GM19023 (cell line): ENCODE results near the gene MTX1.
"Not testable (repeated sequence)": the region's sequence is repeated elsewhere in the genome, so short reads cannot be mapped to it uniquely, and the experiment has no call there.

Experiments used
- ATAC-seq: cut with Tn5 transposase; IDR thresholded peaks from one replicate; pipeline ENCODE4 v1.9.1; 2021; ENCODE audit warnings: mild to moderate bottlenecking, moderate library complexity; ENCODE audit not compliant: unreplicated experiment

The MTX1 gene

DNA sequence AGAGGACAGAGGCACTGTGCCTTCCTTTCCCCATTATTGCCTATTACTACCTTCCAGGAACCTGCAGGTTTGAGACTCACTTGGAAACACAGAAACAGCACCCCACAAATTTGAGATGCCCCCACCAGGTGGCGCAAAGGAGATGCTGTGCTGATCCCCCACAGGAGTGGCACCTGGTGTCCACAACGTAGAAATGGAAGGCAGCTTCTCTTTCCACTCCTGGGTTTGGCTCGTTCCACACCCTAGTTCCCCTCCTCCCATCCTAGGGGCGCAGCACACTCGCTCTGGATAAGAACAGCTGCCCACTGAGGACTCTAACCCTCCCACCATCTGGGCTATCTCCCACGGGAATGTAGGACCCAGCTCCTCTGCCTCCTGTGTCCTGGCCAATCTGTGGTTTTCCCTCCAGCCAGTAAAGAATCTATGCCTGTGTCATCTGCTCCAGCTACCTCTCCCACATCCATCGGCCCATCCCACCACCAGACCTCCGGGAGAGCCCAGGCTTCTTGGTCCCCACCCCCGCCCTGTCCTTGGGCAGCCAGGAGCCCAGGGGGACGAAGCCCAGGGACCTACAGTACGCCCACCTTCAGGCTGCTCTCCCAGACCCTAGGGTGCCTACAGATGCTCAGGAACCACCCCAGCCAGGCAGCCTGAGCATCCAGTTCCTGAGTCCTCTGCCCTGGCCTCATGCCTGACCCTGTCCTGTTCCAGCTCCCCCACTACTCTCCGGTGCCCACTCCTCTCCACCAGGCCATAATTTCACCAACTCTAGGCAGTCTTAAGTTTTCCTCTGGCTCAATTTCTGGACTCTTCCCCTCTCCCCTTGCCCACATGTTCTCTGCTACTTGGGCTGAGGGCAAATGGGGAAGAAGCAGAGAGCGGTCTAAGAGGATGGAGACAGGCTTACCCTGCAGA is 1.3 kb upstream of the MTX1 start:
- no peak for ATAC-seq

DNA sequence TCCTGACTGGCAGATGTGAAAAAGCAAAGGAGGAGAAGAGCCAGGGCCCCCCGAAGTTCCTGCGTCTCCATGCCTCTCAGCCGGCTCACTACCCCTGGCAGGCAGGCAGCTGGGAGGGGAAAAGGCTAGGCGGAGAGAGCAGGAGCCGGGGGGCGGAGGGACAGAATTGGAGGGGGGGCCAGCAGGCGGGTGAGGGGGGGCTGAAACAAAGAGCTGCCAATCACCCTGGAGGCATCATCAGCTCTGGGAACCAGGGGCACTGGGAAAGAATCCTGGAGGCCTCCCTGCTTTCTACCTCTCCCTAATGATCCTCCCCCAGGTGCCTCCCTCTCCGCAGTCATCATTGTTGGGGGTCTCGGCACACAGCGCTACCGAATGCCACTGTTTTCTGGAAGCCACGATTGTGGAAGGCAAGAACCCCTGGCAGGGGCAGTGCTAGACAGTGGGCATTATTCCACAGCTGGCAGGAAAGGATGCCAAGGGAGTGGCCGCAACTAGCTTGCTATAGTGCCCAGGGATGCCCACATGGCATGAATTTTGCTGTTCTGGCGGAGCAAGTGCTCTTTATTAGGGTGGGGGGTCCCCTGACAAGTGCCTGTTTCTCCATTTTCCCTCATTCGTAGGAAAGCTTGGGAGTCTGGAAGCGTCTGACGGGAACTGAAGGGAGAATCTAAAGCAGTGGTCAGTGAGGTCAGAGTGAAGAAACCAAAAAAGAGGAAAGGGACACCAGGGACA is 522 bp upstream of the MTX1 start, which contains the start of gene THBS3:
Gene THBS3, minus strand, starts transcription at position 92 of the 735 bp plus-strand sequence. Its CDS starts 21 bp downstream, at position 71.
- no peak for ATAC-seq

DNA sequence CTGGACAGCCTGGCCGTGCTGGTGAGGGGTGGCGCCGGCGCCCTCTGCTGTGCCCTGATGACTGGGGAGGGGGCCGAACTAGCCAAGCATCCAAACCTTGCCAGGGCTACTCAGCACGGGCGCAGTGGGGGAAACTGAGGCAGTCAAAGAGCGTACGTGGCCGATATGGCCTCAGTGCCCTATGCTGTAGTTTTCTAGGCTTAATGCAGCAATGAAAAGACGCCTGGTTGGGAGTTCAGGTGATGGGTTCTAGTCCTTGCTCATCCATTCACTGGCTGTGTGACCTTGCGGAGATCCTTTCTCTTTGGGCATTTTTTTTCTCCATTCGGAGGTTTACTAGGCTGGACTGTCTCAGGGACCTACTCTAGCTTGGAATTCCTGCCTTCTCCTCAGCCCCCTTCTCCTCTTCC is 822 bp downstream of the MTX1 start:
- no peak for ATAC-seq

DNA sequence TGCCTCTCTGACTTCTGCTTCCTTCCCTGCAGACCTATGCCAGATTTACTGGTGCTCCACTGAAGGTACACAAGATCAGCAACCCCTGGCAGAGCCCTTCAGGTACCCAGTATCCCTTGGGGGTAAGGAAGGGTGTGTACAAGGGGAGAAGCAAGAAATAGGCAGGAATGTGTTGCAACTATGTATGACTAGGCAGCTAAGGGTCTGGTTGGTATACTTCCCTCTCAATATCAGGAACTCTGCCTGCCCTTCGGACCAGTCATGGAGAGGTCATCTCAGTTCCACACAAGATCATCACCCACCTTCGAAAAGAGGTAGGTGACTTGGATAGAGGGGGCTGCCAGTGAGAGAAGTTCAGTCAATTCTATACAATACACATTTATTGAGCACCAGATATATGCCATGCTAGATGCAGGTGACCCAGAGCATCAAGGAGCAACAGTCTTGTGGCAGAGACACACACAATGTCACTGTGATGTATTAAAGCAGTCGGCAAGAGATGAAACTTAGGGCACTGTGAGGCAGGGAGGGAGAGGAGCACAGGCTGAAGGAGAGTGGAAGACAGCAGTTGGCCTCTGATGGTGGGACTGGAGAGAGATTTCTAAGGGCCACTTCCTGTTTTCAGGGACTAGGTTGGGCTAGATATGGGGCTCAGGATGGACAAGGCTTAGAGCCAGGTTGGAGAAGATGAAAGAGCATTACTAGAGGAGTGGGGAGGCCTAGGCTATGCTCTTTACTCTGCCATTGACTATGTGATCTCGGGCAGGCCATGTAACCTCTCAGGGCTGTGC is 2.0 kb downstream of the MTX1 start:
- no peak for ATAC-seq

DNA sequence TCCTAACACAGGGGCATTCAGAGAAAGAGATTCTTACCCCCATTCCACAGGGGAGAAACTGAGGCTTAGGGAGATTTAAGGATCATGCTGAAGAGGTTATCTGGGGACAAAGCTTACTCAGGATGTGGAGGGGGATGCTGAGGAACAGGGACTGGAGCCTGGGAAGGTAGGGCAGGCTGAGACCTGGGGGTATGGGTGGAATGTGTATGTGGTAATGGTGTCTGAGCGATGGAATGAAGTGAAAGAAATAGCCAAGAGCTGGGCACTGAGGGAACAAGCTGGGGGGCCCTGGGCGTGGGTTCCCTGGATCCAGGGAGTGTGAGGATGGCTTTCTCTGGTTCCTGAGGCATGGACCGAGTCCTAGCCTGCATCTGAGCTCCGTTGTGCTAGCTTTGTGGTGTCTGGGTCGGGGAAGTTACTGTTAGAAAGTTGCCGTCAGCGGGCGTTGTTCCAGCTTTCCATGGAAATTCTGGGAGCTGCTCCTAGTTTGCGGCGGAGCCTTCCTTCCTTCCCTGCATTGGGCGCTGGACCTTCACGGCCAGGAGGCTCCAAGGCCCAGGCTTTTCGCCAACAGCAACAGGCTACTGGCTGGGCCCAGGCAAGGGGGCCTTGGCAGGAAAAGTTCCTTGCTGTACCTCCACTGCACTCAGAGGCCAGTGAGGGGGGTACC is 3.0 kb downstream of the MTX1 start:
- ATAC-seq, result not testable (repeated sequence)

DNA sequence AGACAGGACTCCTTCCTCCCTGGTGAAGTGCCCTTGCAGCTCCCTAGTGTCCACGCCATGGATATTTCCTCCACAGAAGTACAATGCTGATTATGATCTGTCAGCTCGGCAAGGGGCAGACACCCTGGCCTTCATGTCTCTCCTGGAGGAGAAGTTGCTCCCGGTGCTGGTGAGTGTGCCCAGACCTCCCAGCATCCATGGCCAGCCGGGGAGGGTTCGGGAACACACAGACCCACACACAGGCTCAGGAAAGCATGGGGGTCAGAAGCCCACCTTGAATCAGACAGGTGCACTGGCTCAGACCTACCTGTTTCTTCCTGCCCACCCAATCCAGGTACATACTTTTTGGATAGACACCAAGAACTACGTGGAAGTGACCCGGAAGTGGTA is 3.6 kb downstream of the MTX1 start:
- ATAC-seq, result not testable (repeated sequence)

DNA sequence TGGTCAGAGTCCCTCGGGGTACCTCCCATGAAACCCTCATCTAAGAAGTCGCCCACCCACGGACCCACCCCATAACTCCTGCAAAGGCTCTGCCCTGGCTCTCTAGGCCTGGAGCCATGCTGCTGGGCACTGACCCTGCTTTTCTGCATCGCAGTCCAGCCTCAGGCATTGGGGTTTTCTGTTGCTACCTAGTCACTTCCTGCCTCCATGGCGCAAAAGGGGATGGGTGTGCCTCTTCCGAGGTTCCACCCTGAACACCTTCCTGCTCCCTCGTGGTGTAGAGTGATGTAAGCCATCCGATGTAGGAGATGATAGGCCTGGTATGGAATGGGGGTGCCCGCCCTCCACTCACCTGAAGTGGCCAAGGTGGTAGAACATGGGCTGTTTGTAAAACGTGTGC is 6.2 kb downstream of the MTX1 start:
- not testable (repeated sequence) for ATAC-seq

DNA sequence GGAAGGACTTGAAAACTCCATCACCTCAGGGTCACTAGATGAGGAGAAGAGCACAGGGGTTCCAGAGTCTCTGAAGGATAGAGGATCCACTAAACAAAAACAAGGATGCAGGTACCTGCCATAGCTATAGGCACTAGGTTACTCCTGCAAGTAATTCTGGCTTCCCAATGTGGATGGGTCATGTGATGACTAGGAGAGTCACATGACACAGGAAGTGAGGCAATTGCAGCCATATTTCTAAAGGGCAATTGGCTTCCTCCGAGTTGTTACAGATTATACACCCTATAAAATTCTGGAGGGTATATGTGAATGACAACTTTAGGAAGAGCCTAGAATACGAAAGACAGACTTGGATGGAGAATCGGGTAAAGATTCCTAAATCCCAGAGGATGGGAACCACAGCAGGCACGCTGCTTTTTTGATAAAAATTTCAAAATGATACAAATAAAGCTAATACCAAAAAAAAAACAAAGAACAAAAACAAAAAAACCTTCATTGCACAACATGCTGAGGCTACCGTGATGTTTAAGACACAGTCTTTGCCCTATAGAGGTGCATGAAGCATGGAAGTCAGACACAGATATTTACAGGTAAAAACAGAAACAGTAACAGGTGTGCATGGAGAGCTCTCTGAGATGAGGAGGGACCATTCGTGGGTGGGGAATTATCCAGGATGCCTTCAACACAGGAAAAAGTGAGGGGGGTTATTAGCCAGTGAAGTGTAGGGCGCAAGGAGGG is 10.5 kb downstream of the MTX1 start:
- no peak for ATAC-seq

DNA sequence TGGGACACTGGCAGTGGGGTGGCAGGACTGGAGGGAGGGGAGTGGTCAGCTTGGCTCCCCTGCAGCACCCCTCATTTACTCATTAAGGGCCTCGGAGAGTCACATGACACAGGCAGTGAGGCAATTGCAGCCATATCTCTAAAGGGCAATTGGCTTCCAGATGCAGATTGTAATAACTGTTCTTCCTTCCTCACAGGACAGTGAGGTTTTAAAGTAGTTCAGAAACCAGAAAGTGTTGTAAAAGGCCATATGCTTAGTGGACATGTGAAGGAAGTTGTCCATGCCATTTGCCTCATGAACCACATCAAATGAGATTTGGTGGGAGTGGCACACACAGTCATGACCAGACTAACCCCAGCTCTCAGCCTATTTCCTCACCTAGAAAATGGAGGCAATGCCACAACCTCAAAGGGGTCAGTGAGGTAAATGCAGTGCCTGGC is 11.1 kb downstream of the MTX1 start:
- ATAC-seq, result no peak

DNA sequence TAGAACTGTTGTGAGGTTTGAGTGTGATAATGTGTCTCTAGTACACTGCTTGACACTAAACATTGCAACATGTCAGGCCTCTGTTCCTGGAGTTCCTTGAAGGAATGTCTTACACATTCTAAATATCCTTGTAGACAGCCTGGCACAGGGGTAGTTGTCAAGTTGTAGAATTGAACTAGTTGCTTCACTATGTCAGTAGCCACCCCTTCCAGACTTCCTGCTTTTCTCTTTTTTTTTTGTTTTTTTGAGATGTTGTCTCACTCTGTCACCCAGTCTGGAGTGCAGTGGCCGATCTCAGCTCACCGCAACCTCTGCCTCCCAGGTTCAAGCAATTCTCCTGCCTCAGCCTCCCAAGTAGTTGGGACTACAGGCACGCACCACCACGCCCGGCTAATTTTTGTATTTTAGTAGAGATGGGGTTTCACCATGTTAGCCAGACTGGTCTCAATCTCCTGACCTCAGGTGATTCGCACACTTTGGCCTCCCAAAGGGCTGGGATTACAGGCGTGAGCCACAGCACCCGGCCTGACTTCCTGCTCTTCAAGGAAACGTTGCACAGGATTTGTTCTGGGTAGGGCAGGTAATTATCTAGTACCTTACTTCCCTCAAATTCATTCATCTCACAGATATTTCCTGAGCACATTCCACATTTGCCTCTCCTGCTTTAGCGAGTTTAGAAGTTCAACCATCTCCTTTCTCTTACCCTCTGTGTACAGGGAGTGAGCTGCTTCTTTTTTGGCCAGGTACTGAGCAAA is 11.9 kb downstream of the MTX1 start:
- not testable (repeated sequence) for ATAC-seq

DNA sequence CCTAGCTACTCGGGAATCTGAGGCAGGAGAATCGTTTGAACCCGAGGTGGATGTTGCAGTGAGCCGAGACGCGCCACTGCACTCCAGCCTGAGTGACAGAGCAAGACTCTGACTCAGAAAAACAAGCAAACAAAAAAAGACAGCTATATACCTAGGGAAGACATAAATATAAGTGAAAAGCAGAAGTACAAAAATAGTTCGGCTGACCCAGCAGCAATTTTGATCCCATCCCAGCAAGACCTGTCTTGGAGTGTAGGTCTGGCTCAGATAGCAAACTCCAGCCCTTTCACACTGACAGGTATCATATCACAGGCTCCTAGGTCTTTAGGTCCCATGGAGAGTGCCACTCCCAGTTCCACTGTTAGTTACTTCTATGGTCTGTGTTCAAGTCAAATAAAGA is 14.6 kb downstream of the MTX1 start:
- no peak for ATAC-seq

DNA sequence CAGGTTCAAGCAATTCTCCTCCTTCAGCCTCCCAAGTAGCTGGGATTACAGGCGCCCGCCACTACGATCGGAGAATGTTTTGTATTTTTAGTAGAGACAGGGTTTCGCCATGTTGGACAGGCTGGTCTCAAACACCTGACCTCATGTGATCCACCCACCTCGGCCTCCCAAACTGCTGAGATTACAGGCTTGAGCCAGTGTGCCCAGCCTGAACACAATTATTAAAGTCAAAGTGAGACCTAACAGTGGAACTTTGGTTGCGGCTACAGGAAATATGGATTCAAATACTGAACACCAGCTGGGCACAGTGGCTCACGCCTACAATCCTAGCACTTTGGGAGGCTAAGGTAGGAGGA is 16.9 kb downstream of the MTX1 start:
- not testable (repeated sequence) for ATAC-seq

DNA sequence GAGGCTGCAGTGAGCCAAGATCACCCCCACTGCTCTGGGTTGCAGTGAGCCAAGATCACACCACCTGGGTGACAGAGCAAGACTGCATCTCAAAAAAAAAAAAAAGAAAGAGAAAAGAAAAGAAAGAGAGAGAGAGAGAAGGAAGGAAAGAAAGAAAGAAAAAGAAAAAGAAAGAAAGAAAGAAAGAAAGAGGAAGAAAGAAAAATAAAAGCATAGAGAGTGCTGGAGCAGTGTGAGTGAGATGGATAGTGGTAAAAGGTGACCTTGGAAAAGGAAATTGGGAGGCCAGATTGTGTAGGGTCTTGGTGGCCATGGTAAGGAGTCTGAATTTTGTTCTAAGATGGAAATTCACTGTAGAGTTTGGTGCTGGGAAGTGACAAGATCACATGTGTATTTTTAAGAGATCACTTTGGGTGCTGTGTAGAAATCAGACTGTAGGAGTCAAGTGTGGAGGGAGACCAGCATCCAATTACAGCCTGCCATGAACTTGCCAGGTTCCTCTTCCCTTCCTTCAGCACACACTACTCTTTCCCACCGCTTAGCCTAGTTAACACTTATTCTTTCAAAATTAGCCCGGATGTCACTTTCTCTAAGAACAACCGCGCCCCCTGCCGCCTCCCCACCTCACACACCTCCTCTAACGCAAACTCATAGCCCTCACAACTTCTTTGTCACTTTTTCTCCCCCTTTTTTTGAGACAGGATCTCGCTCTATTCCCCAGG is 17.9 kb downstream of the MTX1 start:
- no peak for ATAC-seq

DNA sequence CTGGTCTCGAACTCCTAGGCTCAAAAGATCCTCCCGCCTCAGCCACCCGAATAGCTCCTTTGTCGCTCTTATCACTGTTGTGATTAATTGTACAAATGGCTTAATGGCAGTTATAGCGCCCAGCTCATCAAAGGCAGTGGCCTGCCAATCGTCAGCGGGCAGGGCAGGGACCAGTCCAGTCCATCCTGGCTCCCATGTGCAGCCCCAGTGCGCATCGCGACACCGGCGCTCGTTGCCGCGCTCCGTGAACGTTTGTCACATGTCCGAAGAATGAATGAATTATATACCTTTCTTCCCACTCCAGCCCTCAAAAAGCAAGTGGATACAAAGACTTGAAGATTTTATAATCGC is 18.4 kb downstream of the MTX1 start:
- no peak for ATAC-seq

DNA sequence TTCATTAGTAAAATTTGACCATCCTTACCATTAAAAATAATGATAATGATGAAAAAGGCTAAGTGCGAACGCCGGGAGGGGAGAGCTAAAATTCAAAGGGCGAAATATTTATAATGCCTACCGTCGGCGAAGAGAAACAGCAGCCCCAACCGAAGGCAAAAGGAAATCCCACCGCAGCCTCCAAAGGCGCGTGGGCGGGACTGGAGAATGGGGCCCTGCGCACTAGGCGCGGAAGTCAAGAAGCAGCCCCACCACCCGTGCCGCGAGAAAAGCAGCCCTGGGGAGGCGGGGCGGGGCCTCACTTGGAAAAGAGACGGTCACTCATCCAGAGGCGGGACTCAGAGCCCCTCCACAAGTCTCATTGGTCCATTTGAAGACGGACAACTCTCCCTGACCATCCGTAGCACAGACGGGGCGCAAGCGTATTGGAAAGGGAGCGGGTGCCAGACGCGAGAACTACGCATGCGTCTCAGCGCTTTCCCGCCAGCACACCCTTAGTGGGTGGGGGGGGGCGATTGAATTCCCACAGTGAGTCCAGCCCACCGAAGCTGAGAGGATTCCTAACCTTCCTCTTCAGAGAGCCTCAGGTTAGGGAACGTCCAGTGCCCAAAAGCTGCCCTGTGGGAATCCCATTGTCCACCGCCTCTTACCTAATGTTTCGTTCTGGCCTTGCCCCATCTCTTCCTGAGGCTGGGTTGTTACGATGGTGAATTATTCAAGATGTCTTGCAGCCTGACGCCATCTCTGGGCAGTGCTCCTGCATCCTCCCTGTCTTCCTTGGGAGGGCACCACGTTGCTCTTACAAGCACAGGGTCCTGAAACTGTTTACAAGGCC is 19.0 kb downstream of the MTX1 start:
- ATAC-seq, result peak; percentile 90

DNA sequence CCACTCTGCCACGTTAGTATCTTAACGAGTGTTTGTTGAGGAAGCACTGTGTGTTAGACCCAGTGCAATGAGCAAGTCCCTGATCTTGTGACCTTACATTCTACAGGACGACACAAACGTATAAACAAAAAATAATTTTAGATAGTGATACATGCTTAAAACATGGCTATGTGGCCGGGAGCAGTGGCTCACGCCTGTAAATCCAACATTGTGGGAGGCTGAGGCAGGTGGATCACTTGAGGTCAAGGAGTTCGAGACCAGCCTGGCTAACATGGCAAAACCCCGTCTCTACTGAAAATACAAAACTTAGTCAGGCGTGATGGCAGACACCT is 19.6 kb downstream of the MTX1 start:
- ATAC-seq, result no peak

DNA sequence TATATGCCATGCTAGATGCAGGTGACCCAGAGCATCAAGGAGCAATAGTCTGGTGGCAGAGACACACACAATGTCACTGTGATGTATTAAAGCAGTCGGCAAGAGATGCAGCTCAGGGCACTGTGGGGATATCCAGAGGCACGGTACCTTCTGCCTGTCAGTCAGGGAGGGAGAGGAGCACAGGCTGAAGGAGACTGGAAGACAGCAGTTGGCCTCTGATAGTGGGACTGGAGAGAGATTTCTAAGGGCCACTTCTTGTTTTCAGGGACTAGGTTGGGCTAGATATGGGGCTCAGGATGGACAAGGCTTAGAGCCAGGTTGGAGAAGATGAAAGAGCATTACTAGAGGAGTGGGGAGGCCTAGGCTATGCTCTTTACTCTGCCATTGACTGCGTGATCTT is 22.8 kb downstream of the MTX1 start:
- ATAC-seq, result not testable (repeated sequence)
